ENCODE results near the gene CLGN. TPM values are rescaled to one million over a fixed set of nuclear protein-coding genes. Genes with fewer than 3 reads are reported as not detected.
"Not testable (repeated sequence)": the region's sequence is repeated elsewhere in the genome, so short reads cannot be mapped to it uniquely, and the experiment has no call there.

CLGN gene
- total RNA-seq, 1 donor from 2014 or later: 10.8 TPM

DNA sequence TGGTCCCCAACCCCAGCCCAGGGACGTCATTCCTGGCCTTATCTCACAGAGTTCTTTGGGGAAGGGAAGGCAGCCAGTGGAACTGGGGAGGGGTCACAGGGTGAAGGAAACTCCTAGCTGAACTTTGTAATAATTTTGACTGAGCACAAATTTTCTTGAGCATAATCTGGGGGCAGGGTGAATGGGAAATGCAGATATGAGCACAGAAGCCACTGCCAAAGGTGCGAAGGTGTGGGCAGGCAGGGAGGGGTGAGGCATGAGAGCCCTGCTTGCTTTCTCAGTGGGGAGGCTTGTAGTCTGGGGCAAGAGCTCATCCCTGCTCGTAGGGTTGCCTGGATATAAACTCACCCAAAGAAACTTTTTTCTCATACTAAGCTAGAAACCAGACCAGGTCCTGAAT is 35.7 kb upstream of the CLGN start:
- Mint-ChIP-seq H3K4me3 (ENCODE audit: low read depth) (no peak overlapping the region), H3K27ac (no peak overlapping the region), H3K27me3 (no peaks in the 10 kb centered on the region), H3K36me3 (ENCODE audit: insufficient read depth) (no peaks in the 10 kb centered on the region), H3K4me1 (ENCODE audit: low read depth) (no peaks in the 10 kb centered on the region), H3K9me3 (ENCODE audit: low read depth) (no peaks in the 10 kb centered on the region)
- no peak for DNase-seq (ENCODE audit: low spot score, unreplicated experiment)
- TF ChIP-seq, protein P1, sequence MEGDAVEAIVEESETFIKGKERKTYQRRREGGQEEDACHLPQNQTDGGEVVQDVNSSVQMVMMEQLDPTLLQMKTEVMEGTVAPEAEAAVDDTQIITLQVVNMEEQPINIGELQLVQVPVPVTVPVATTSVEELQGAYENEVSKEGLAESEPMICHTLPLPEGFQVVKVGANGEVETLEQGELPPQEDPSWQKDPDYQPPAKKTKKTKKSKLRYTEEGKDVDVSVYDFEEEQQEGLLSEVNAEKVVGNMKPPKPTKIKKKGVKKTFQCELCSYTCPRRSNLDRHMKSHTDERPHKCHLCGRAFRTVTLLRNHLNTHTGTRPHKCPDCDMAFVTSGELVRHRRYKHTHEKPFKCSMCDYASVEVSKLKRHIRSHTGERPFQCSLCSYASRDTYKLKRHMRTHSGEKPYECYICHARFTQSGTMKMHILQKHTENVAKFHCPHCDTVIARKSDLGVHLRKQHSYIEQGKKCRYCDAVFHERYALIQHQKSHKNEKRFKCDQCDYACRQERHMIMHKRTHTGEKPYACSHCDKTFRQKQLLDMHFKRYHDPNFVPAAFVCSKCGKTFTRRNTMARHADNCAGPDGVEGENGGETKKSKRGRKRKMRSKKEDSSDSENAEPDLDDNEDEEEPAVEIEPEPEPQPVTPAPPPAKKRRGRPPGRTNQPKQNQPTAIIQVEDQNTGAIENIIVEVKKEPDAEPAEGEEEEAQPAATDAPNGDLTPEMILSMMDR (IDR thresholded peaks at IDR 0.05; ENCODE audit: unreplicated experiment): no peak

DNA sequence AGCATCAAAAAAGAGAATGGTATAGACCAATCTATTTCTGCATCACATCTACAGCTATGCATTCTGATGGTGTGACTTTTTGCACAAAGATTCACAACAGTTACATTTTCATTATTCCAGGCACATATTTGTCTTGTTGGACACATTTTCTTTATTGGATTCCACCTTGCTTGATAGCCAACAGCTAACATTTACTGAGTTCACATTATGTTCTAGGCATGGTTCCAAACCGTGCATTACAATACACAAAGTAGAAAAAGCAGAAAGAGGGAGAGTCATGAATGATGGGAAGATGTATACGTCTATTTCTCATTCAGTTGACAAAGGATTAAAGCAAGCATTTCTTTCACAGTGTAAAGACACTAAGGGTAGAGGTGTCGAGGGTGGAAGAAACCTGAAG is 22.9 kb upstream of the CLGN start:
- H3K9me3 Mint-ChIP-seq (ENCODE audit: low read depth): no peaks in the 10 kb centered on the region
- DNase-seq (ENCODE audit: low spot score, unreplicated experiment): no peak
- no peaks in the 10 kb centered on the region for H3K36me3 Mint-ChIP-seq (ENCODE audit: insufficient read depth)
- H3K27ac Mint-ChIP-seq: no peak overlapping the region
- no peak overlapping the region for H3K4me3 Mint-ChIP-seq (ENCODE audit: low read depth)
- TF ChIP-seq, protein P1 (IDR thresholded peaks at IDR 0.05; ENCODE audit: unreplicated experiment): no peak
- H3K4me1 Mint-ChIP-seq (ENCODE audit: low read depth): peaks cover 6% of the 10 kb centered on the region
- H3K27me3 Mint-ChIP-seq: no peaks in the 10 kb centered on the region

DNA sequence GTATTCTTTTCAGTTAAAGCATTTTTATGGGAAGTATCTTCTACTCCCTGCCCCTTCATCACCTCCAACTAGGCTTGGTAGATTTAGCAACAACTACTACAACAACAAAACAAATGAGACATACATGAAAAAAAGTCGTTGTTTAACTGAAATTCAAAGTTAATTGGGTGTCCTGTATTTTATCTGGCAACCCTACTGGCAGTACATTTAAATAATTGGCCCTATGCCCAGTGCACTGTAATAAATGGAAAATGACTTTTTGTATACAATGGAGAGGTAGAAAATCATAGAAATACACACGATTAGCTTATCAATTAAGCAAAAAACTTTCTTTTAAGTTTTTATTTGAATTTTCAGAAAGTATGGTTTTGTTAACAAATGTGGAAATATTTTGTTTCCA is 21.4 kb upstream of the CLGN start:
- Mint-ChIP-seq H3K27me3 (no peaks in the 10 kb centered on the region), H3K4me3 (ENCODE audit: low read depth) (no peak overlapping the region), H3K27ac (no peak overlapping the region), H3K4me1 (ENCODE audit: low read depth) (peaks cover 6% of the 10 kb centered on the region), H3K9me3 (ENCODE audit: low read depth) (peaks cover 3% of the 10 kb centered on the region), H3K36me3 (ENCODE audit: insufficient read depth) (no peaks in the 10 kb centered on the region)
- TF ChIP-seq, protein P1 (IDR thresholded peaks at IDR 0.05; ENCODE audit: unreplicated experiment): no peak
- DNase-seq (ENCODE audit: low spot score, unreplicated experiment): no peak

DNA sequence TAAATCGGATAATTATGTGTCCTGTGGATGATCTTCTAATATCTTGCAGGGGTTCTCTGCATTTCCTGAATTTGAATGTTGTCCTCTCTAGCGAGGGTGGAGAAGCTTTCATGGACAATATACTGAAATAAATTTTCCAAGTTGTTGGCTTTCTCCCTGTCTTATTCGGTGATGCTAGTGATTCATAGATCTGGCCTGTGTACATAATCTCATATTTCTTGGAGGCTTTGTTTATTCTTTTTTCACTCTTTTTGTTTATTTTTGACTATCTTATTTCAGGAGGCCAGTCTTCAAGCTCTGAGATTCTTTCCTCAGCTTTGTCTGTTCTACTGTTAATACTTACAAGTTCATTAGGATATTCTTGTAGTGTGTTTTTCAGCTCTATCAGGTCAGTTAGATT is 20.7 kb upstream of the CLGN start:
- Mint-ChIP-seq H3K4me1 (ENCODE audit: low read depth) (peaks cover 6% of the 10 kb centered on the region), H3K9me3 (ENCODE audit: low read depth) (peaks cover 3% of the 10 kb centered on the region), H3K4me3 (ENCODE audit: low read depth) (no peak overlapping the region), H3K27me3 (no peaks in the 10 kb centered on the region), H3K36me3 (ENCODE audit: insufficient read depth) (no peaks in the 10 kb centered on the region), H3K27ac (no peak overlapping the region)
- TF ChIP-seq, protein P1 (IDR thresholded peaks at IDR 0.05; ENCODE audit: unreplicated experiment): no peak
- DNase-seq (ENCODE audit: low spot score, unreplicated experiment): no peak

DNA sequence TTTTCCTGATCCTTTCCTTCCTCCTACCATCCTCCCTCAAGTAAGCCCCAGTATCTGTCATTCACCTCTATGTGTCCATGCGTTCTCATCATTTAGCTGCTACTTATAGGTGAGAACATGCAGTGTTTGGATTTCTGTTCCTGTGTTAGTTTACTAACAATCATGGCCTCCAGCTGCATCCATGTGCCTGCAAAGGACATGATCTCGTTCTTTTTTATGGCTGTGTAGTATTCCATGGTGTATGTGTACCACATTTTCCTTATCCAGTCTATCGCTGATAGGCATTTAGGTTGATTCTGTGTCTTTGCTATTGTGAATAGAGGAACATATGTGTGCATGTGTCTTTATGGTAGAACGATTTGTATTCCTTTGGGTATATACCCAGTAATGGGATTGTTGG is 16.9 kb upstream of the CLGN start:
- H3K4me3 Mint-ChIP-seq (ENCODE audit: low read depth); H3K27me3 Mint-ChIP-seq; H3K9me3 Mint-ChIP-seq (ENCODE audit: low read depth); H3K36me3 Mint-ChIP-seq (ENCODE audit: insufficient read depth); DNase-seq (ENCODE audit: low spot score, unreplicated experiment); H3K27ac Mint-ChIP-seq; H3K4me1 Mint-ChIP-seq (ENCODE audit: low read depth): not testable (repeated sequence)

DNA sequence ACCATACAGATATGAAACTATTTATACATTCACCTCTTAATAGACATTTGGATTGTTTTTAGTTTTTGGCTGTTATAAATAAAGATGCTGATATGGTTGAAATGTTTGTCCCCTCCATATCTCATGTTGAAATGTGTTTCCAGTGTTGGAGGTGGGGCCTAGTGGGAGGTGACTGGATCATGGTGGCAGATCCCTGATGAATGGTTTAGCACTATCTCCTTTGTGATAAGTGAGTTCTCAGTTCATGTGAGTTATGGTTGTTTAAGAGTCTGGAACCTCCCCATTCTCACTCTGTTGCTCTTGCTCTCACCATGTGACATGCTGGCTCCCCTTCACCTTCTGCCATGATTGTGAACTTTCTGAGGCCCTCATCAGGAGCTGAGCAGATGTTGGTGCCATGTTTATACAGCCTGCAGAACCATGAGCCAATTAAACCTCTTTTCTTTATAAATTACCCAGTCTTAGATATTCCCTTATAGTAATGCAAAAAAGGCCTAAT is 12.2 kb upstream of the CLGN start:
- H3K27ac Mint-ChIP-seq: no peak overlapping the region
- DNase-seq (ENCODE audit: low spot score, unreplicated experiment): no peak
- no peaks in the 10 kb centered on the region for H3K36me3 Mint-ChIP-seq (ENCODE audit: insufficient read depth)
- H3K27me3 Mint-ChIP-seq: no peaks in the 10 kb centered on the region
- no peaks in the 10 kb centered on the region for H3K4me1 Mint-ChIP-seq (ENCODE audit: low read depth)
- TF ChIP-seq, protein P1 (IDR thresholded peaks at IDR 0.05; ENCODE audit: unreplicated experiment): no peak
- H3K9me3 Mint-ChIP-seq (ENCODE audit: low read depth): peaks cover 3% of the 10 kb centered on the region
- H3K4me3 Mint-ChIP-seq (ENCODE audit: low read depth): no peak overlapping the region
